Measurements from ENCODE around the gene PEF1. TPM values are rescaled to one million over a fixed set of nuclear protein-coding genes. Genes with fewer than 3 reads are reported as not detected.

PEF1 gene
- polyA plus RNA-seq, 3 donors, result 36.6 to 81.7 (median 70.7) TPM

GRCh38 chr1:31645274-31645568 lies 545 bp upstream of the PEF1 start:
- Histone ChIP-seq H3K27ac (ENCODE audit: low read depth in 1 of 2, low read length in 2 of 2) (peak overlapping the region; percentile 91 to 100), H3K4me2 (replicated peaks; ENCODE audit: extremely low read depth, low read length, poor library complexity, severe bottlenecking) (peak overlapping the region; percentile 80), H2AFZ (ENCODE audit: insufficient read depth, low read depth, low read length, poor library complexity, severe bottlenecking) (peak overlapping the region; percentile 78), H3K9ac (ENCODE audit: insufficient read depth, low read length, poor library complexity, severe bottlenecking) (peak overlapping the region; percentile 99), H3K79me2 (ENCODE audit: insufficient read depth, low read length) (peaks cover 41% of the 10 kb centered on the region), H3K4me3 (replicated peaks in 1 of 3; ENCODE audit: low read depth in 2 of 3, low read length in 3 of 3) (peak overlapping the region; percentile 56 to 86 (median 75)), H3K36me3 (replicated peaks in 1 of 2; ENCODE audit: control insufficient read depth in 1 of 2, insufficient read depth in 2 of 2, low read length in 2 of 2) (no peaks in the 10 kb centered on the region), H3K4me1 (ENCODE audit: control insufficient read depth in 1 of 2, insufficient read depth in 2 of 2, low read length in 2 of 2) (peaks cover 21 to 26% of the 10 kb centered on the region in 2 donors), H3K27me3 (ENCODE audit: control insufficient read depth in 2 of 2, insufficient read depth in 2 of 2, low read length in 2 of 2) (no peaks in the 10 kb centered on the region), H4K20me1 (ENCODE audit: insufficient read depth, low read length) (no peaks in the 10 kb centered on the region), H3K9me3 (replicated peaks in 1 of 2; ENCODE audit: control insufficient read depth in 1 of 2, insufficient read depth in 1 of 2, low read length in 2 of 2) (no peaks in the 10 kb centered on the region)
- Mint-ChIP-seq H3K9me3 (peaks cover 0 to 1% (median 0%) of the 10 kb centered on the region in 7 donors), H3K27me3 (ENCODE audit: low read depth in 3 of 3) (no peaks in the 10 kb centered on the region), H3K27ac (peak overlapping the region; percentile 99 to 100 (median 100)), H3K4me3 (peak overlapping the region; percentile 91 to 100), H3K4me1 (peaks cover 21% of the 10 kb centered on the region), H3K36me3 (peaks cover 0 to 2% of the 10 kb centered on the region in 2 donors)
- whole genome bisulfite sequencing (ENCODE audit: insufficient coverage), result 0% methylated on average over 7 of the region's 11 CpGs
- no peak for TF ChIP-seq CTCF (IDR thresholded peaks at IDR 0.05)
- DNase-seq, result no peak
- intact Hi-C loops (cut with micrococcal nuclease), result loop anchor here in 1 of 2 donors (5.0 kb wide), 1 partner anchor 142 kb away; no protein-coding TSS in a partner anchor

- Histone ChIP-seq H4K20me1 (ENCODE audit: insufficient read depth, low read length) (peaks cover 3% of the 10 kb centered on the region), H3K36me3 (replicated peaks in 1 of 2; ENCODE audit: control insufficient read depth in 1 of 2, insufficient read depth in 2 of 2, low read length in 2 of 2) (no peaks in the 10 kb centered on the region), H3K4me2 (replicated peaks; ENCODE audit: extremely low read depth, low read length, poor library complexity, severe bottlenecking) (peak overlapping the region; percentile 80), H3K27me3 (ENCODE audit: control insufficient read depth in 2 of 2, insufficient read depth in 2 of 2, low read length in 2 of 2) (no peaks in the 10 kb centered on the region), H2AFZ (ENCODE audit: insufficient read depth, low read depth, low read length, poor library complexity, severe bottlenecking) (peak overlapping the region; percentile 78), H3K4me3 (replicated peaks in 1 of 3; ENCODE audit: low read depth in 2 of 3, low read length in 3 of 3) (peak overlapping the region; percentile 56 to 86 (median 75)), H3K4me1 (ENCODE audit: control insufficient read depth in 1 of 2, insufficient read depth in 2 of 2, low read length in 2 of 2) (peaks cover 33 to 37% of the 10 kb centered on the region in 2 donors), H3K27ac (ENCODE audit: low read depth in 1 of 2, low read length in 2 of 2) (peak overlapping the region; percentile 91 to 100), H3K79me2 (ENCODE audit: insufficient read depth, low read length) (peaks cover 46% of the 10 kb centered on the region), H3K9ac (ENCODE audit: insufficient read depth, low read length, poor library complexity, severe bottlenecking) (peak overlapping the region; percentile 99), H3K9me3 (replicated peaks in 1 of 2; ENCODE audit: control insufficient read depth in 1 of 2, insufficient read depth in 1 of 2, low read length in 2 of 2) (no peaks in the 10 kb centered on the region)
- Mint-ChIP-seq H3K4me3 (peak overlapping the region; percentile 91 to 100), H3K36me3 (peaks cover 0 to 2% of the 10 kb centered on the region in 2 donors), H3K27ac (peak overlapping the region; percentile 99 to 100 (median 100)), H3K27me3 (ENCODE audit: low read depth in 3 of 3) (no peaks in the 10 kb centered on the region), H3K4me1 (peaks cover 21% of the 10 kb centered on the region), H3K9me3 (peaks cover 0 to 1% (median 0%) of the 10 kb centered on the region in 7 donors)
- under 1% methylated on average over 16 of the region's 18 CpGs for WGBS (ENCODE audit: insufficient coverage)
- intact Hi-C loops (cut with micrococcal nuclease), result loop anchor here in 1 of 2 donors (5.0 kb wide), 1 partner anchor 37 kb away; no protein-coding TSS in a partner anchor
- no peak for TF ChIP-seq CTCF (IDR thresholded peaks at IDR 0.05)
- peak in 2 of 3 donors; percentile 75 to 90 for DNase-seq
These were observed 608 bp downstream of the PEF1 start for GRCh38 chr1:31643976-31644559.
